Right ventricle myocardium inferior (tissue), 1 donor: ENCODE results near the gene ZNF358. TPM values are rescaled to one million over a fixed set of nuclear protein-coding genes. Genes with fewer than 3 reads are reported as not detected.
A peak's percentile ranks its signal among the peaks of the same experiment; 100 is the strongest.
"Not testable (repeated sequence)": the region's sequence is repeated elsewhere in the genome, so short reads cannot be mapped to it uniquely, and the experiment has no call there.

Source experiments
- ATAC-seq: fragments of 200-7000 bp; cut with Tn5 transposase; one replicate; pipeline ENCODE4 v1.9.1; 2020; ENCODE audit warnings: mild to moderate bottlenecking, moderate library complexity
- DNase-seq: peaks from one replicate; pipeline ENCODE4 v3.0.0; 2021; ENCODE audit errors: missing footprints
- intact Hi-C: fragments of 100-400 bp; cut with DNase I; formaldehyde crosslinking; loops from one replicate; pipeline ENCODE4 v1.11.0; 2022
- total RNA-seq: library from RNA; stranded (reverse); fragmentation: NEBNext Ultra II Directional; extraction: Animal tissue kit (Norgen Biotek cat#: 25700); gene quantifications from one replicate; pipeline ENCODE4 v1.2.1, GENCODE V29; 2021
- donor health status: DM: no; HTN: yes; CAD: no; lungs with severe emphysema.

ZNF358 gene
- total RNA-seq, 1 donor from 2014 or later = 89.6 TPM

GRCh38 chr19:7528522-7529245, 12.8 kb downstream of the ZNF358 start:
- ATAC-seq = no peak
- intact Hi-C loops = no loop called here
- no peak for DNase-seq

GRCh38 chr19:7529246-7529600, 13.3 kb downstream of the ZNF358 start:
- ATAC-seq (no peak), DNase-seq (no peak)
- intact Hi-C loops = no loop called here

- no peak for DNase-seq
- intact Hi-C loops = loop anchor here (5.0 kb wide), 1 partner anchor 43 kb away; the partner anchor contains the start of gene PEX11G
- ATAC-seq = no peak
Observed at GRCh38 chr19:7529610-7530490, 13.9 kb downstream of the ZNF358 start.

- peak; percentile 26 for ATAC-seq
- intact Hi-C loops = loop anchor here (5.0 kb wide), 1 partner anchor 46 kb away; the partner anchor contains the start of gene PEX11G
- DNase-seq = peak; percentile 87
Observed at GRCh38 chr19:7533281-7533885, 17.5 kb downstream of the ZNF358 start.

DNA sequence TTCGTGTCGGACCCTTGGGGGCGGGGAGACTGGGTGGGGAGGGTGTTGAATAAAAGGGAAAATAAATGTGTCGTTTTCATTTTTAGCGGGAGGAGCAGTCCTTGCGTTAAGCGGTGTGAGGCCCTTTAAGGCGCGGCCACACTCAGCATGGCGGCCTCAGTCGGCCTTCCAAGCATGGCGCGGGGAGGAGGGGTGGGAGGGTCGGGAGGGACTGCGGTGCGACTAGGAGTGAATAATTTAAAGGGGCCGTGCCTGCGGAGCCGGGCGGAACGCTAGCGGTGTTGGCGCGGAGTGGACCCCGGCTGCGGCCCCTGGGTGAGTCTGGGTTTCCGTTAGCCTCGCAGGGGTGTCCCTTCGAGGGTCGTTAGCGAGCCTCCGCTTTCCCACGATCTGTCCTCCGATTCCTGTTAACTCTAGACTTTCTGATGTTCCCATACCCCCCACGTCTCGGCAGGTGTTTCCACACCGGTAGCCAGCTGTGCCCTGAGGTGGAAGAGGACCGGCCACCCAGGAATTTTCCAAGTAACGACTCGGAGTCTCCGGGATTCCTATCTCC, 18.1 kb downstream of the ZNF358 start:
- DNase-seq = peak; percentile 93
- ATAC-seq = peak; percentile 87
- intact Hi-C loops = loop anchor here (5.0 kb wide), 1 partner anchor 47 kb away; the partner anchor contains the start of gene PEX11G

DNA sequence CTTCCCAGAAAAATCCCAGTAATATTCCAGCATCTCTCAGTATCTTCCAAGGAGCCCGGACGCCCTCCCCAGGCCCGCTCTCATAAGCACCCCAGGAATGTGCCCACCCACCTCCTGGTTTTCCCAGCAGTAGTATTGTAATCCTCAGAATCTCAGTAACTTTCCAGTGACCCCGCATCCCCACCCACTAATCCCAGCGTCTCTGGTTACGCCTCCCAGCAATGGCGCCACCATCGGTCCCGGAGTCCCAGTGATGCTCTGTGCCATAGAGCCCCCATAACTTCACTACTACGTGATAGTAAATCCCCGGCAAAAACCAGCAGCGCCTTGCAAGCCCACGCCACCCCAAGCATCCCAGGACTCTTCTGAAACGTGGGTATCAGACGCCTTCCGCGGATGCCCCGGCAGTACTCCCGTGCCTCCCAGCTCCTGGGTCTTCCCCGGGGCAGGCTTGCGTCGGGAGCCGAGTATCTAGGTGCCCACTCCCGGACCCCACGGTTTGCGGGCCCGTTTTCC, 18.7 kb downstream of the ZNF358 start:
- intact Hi-C loops = loop anchor here (5.0 kb wide), 2 partner anchors 47 to 93 kb away; partner anchors contain the start of genes PET100, PEX11G and XAB2
- DNase-seq (peak; percentile 82), ATAC-seq (peak; percentile 60)

GRCh38 chr19:7535047-7535997, 19.4 kb downstream of the ZNF358 start, which contains the start of gene PNPLA6:
Gene PNPLA6 (plus strand): TSS chr19:7535717. CDS start chr19:7535789, 72 bp downstream.
- ATAC-seq (peak; percentile 84), DNase-seq (peak; percentile 98)
- intact Hi-C loops = loop anchor here (5.0 kb wide), 1 partner anchor 92 kb away; the partner anchor contains the start of genes PET100 and XAB2

DNA sequence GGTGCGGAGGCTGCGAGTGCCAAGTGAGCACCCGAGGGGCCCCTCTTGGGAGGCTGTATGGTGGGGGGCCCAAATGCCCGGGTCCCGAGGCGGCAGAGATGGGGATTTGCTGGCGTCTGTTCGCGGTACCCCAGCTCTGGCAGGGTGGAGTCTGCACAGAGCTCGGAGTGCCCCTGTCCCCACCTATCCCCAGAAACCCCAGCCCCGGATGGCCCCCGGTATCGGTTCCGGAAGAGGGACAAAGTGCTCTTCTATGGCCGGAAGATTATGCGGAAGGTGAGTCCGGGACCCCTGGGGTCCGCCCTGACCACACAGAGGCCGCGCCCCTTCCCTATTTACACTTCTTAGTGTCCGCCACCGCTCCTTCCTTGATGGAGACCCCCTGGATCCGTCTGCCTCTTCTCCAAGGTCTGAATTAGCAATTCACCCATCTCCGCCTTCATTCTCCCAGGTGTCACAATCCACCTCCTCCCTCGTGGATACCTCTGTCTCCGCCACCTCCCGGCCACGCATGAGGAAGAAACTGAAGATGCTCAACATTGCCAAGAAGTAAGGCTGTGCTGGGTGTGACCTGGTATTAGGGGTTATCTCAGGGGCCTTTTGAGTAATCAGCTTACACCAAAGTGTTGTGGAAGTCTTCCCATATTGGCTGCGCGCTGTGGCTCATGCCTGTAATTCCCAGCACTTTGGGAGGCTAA, 20.2 kb downstream of the ZNF358 start:
- DNase-seq = peak; percentile 63
- ATAC-seq = no peak
- intact Hi-C loops = loop anchor here (5.0 kb wide), 1 partner anchor 91 kb away; the partner anchor contains the start of genes PET100 and XAB2

- intact Hi-C loops = loop anchor here (5.0 kb wide), 1 partner anchor 88 kb away; the partner anchor contains the start of genes PET100 and XAB2
- ATAC-seq, DNase-seq: not testable (repeated sequence)
Observed at GRCh38 chr19:7538990-7539389, 23.1 kb downstream of the ZNF358 start.

GRCh38 chr19:7539827-7540425, 24.0 kb downstream of the ZNF358 start:
- ATAC-seq (no peak), DNase-seq (no peak)
- intact Hi-C loops = loop anchor here (5.0 kb wide), 1 partner anchor 87 kb away; the partner anchor contains the start of genes PET100 and XAB2

- intact Hi-C loops = no loop called here
- DNase-seq (no peak), ATAC-seq (no peak)
Observed at GRCh38 chr19:7540761-7541474, 25.0 kb downstream of the ZNF358 start.

DNA sequence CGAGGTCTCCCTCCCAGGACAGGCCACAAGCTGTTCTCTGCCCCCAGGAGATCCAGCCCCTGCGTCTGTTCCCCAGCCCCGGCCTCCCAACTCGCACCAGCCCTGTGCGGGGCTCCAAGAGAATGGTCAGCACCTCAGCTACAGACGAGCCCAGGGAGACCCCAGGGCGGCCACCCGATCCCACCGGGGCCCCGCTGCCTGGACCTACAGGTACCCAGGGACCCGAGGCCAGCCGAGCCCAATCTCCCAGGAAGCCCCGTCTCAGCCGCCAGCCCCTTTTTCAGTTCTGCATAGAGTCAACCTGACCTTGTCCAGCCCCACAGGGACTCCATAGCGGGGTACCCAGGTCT, 25.5 kb downstream of the ZNF358 start:
- peak; percentile 68 for DNase-seq
- ATAC-seq = no peak
- intact Hi-C loops = no loop called here

DNA sequence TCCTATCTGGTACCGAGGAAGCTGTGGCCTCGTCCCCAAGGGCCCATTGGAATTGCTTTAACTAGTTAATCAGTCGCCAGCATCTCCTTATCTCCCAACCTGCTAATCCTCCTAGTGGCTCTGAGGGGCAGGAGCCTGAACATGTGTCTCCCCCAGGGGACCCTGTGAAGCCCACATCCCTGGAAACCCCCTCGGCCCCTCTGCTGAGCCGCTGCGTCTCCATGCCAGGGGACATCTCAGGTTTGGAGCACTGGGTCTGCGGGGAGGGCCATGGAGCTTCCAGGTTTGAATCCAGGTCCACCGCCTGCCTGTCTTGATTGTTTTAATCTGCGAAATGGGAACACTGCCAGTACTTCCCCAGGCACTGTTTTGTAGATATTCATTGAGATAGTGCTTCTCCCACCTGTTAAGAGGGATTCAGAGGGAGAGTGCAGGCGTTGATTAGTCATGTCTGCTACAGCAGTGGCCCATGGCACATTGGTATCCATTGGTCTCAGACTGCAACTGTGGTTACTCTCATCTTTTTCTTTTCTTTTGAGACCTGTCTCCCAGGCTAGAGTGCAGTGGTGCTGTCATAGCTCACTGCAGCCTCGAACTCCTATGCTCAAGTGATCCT, 26.0 kb downstream of the ZNF358 start:
- intact Hi-C loops = no loop called here
- ATAC-seq = no peak
- DNase-seq = no peak

GRCh38 chr19:7542556-7543348, 26.8 kb downstream of the ZNF358 start:
- intact Hi-C loops = no loop called here
- ATAC-seq (no peak), DNase-seq (no peak)

- peak; percentile 43 for ATAC-seq
- DNase-seq = peak; percentile 67
- intact Hi-C loops = no loop called here
Observed at GRCh38 chr19:7544626-7545025, 28.7 kb downstream of the ZNF358 start.
